Activated naive CD4-positive, alpha-beta T cell treated with anti-CD3 and anti-CD28 coated beads, Interleukin-2, amount 10 ng/mL, durations not matched to agents 5 hours and 36 hours (primary cell): ENCODE measurements around the gene ISYNA1. TPM values are rescaled to one million over a fixed set of nuclear protein-coding genes. Genes with fewer than 3 reads are reported as not detected.

Experiments
- microRNA-seq: library from miRNA; unstranded; fragments of <30 nt; microRNA quantifications from one replicate; pipeline ENCODE4 v1.2.0, GENCODE V29; 2022; ENCODE audit warnings: borderline microRNAs expressed, borderline replicate concordance
- total RNA-seq, 2 experiments: library from RNA; stranded (reverse); gene quantifications; one replicate each; pipeline ENCODE4 v1.2.3, GENCODE V29; 2021

Gene ISYNA1
- 10 to 100 TPM; 14.9 to 17.9 TPM for total RNA-seq

GRCh38 chr19:18437491-18438330, at the start of gene ISYNA1:
TSS of gene ISYNA1 (minus strand) at chr19:18438133. CDS start at chr19:18437979, 154 bp downstream.

GRCh38 chr19:18419195-18419698, 18.7 kb downstream of the ISYNA1 start, which contains the start of gene SSBP4:
TSS of gene SSBP4 (plus strand) at chr19:18419398. CDS start at chr19:18419649, 251 bp downstream.

GRCh38 chr19:18397242-18398202, 40.4 kb downstream of the ISYNA1 start, which contains the start of gene LRRC25:
TSS of gene LRRC25 (minus strand) at chr19:18397622. CDS start at chr19:18396963, 659 bp downstream.

GRCh38 chr19:18385675-18386542, 52.0 kb downstream of the ISYNA1 start, which contains the start of gene GDF15:
TSS of gene GDF15 (plus strand) at chr19:18386158. CDS start at chr19:18386190, 32 bp downstream.

Small RNAs within 50 kb of the gene (microRNA-seq; reads per million reads assigned to microRNA genes)
- gene MIR3189, result not detected

Other genes with a start within 250 kb of the ISYNA1 start
- gene MPV17L2, start 244.9 kb downstream of the ISYNA1 start, total RNA-seq, result 1 to 10 TPM; 4.7 to 4.8 TPM
- gene RAB3A, start 234.1 kb downstream of the ISYNA1 start, total RNA-seq, result 1 to 10 TPM; 4.8 to 6.6 TPM
- gene PDE4C, start 211.7 kb downstream of the ISYNA1 start, total RNA-seq, result under 1 TPM in 1 of 2 experiments, not detected in 1; 0.55 TPM
- gene IQCN, start 163.7 kb downstream of the ISYNA1 start, total RNA-seq, result 1 to 10 TPM; 5.2 to 6.0 TPM
- gene JUND, start 156.5 kb downstream of the ISYNA1 start, total RNA-seq, result 100 to 1,000 TPM; 357 to 365 TPM
- 100 to 1,000 TPM; 150 to 152 TPM for gene LSM4, start 115.1 kb downstream of the ISYNA1 start, total RNA-seq
- 10 to 100 TPM; 34.5 to 36.7 TPM for gene PGPEP1, start 97.5 kb downstream of the ISYNA1 start, total RNA-seq
- gene GDF15, start 52.0 kb downstream of the ISYNA1 start, total RNA-seq, result not detected
- gene LRRC25, start 40.5 kb downstream of the ISYNA1 start, total RNA-seq, result under 1 TPM; 0.10 to 0.28 TPM
- 100 to 1,000 TPM; 122 to 136 TPM for gene SSBP4, start 18.7 kb downstream of the ISYNA1 start, total RNA-seq
- gene ELL, start 83.9 kb upstream of the ISYNA1 start, total RNA-seq, result 10 to 100 TPM; 19.9 to 23.0 TPM
- gene FKBP8, start 105.4 kb upstream of the ISYNA1 start, total RNA-seq, result 100 to 1,000 TPM; 208 to 209 TPM
- gene KXD1, start 119.7 kb upstream of the ISYNA1 start, total RNA-seq, result 10 to 100 TPM; 85.7 to 91.4 TPM
- gene UBA52, start 133.7 kb upstream of the ISYNA1 start, total RNA-seq, result 1,000 to 10,000 TPM; 1,957 to 1,980 TPM
- gene REX1BD, start 150.7 kb upstream of the ISYNA1 start, total RNA-seq, result 10 to 100 TPM; 90.3 to 91.7 TPM
- gene CRLF1, start 168.7 kb upstream of the ISYNA1 start, total RNA-seq, result not detected
- gene TMEM59L, start 174.7 kb upstream of the ISYNA1 start, total RNA-seq, result under 1 TPM in 1 of 2 experiments, not detected in 1; 0.15 TPM
- gene KLHL26, start 198.9 kb upstream of the ISYNA1 start, total RNA-seq, result 10 to 100 TPM in 1 of 2 experiments, 1 to 10 TPM in 1; 9.8 to 10.5 TPM
- gene CRTC1, start 245.5 kb upstream of the ISYNA1 start, total RNA-seq, result 1 to 10 TPM; 9.4 to 9.7 TPM